ENCODE measurements around the gene NAPB.
A peak's percentile ranks its signal among the peaks of the same experiment; 100 is the strongest.

NAPB gene

GRCh38 chr20:23419657-23419994, 1.7 kb downstream of the NAPB start:
- Histone ChIP-seq H3K27ac (ENCODE audit: insufficient read depth, low read length, poor library complexity, severe bottlenecking) (no peak overlapping the region), H3K36me3 (ENCODE audit: control insufficient read depth, insufficient read depth, low read length) (no peaks in the 10 kb centered on the region), H3K9me3 (ENCODE audit: control insufficient read depth, low read length) (no peaks in the 10 kb centered on the region), H3K27me3 (replicated peaks; ENCODE audit: control insufficient read depth, insufficient read depth, low read length, poor library complexity, severe bottlenecking) (no peaks in the 10 kb centered on the region), H3K4me3 (ENCODE audit: insufficient read depth, low read depth, low read length, poor library complexity, severe bottlenecking) (peak overlapping the region; percentile 98), H3K4me1 (ENCODE audit: control insufficient read depth, insufficient read depth, low read length, poor library complexity, severe bottlenecking) (peaks cover 6% of the 10 kb centered on the region)
- no peak for DNase-seq

DNA sequence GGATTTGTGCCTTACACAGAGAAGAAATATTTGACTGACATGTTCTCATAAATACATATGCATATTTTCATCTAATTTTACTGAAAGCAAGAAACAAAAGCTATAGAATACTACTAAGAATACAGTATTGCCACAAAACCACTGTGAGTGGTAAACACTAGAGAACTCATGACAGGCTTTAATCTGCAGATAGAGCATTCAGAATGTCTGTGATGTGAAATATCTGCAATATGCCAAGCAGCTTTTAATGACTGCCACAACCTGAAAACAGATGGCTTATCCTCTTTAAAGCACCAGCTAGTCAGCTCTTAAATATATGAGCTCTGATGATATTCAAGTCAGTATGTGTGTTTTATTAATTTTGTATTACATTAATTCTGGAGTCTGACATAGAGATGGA, 3.4 kb downstream of the NAPB start:
- Histone ChIP-seq H3K4me3 (ENCODE audit: insufficient read depth, low read depth, low read length, poor library complexity, severe bottlenecking) (no peak overlapping the region), H3K27ac (ENCODE audit: insufficient read depth, low read length, poor library complexity, severe bottlenecking) (no peak overlapping the region), H3K27me3 (replicated peaks; ENCODE audit: control insufficient read depth, insufficient read depth, low read length, poor library complexity, severe bottlenecking) (no peaks in the 10 kb centered on the region)

DNA sequence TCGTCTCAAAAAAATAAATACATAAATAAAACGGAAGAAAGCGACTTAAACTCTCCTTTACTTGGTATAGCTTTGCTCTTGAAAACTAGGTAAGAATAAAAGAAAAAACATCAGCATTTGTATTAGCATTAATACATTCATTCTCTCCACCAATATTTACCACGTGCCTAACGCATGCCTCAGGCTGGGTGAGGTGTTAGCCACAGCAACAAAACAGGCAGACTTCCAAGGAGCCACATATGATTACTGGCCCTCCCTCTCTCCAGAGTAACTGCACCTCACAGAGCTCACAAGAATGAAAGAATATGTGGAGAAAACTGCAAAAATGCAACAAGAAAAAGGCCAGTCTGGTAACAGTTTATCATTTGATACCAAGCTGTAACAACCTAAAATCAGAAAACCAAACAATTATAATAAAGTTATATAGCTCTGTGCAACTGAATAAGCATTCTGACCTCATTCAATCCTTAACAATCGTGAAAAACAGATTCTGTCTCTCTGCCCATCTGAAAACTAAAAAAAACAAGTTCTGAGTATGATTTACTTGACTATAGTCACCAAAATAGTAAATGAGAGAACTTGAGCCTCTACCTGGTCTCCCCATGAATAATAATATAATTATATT, 5.2 kb downstream of the NAPB start:
- Histone ChIP-seq H3K9me3 (ENCODE audit: control insufficient read depth, low read length) (no peaks in the 10 kb centered on the region), H3K27me3 (replicated peaks; ENCODE audit: control insufficient read depth, insufficient read depth, low read length, poor library complexity, severe bottlenecking) (no peaks in the 10 kb centered on the region), H3K4me1 (ENCODE audit: control insufficient read depth, insufficient read depth, low read length, poor library complexity, severe bottlenecking) (peaks cover 6% of the 10 kb centered on the region), H3K4me3 (ENCODE audit: insufficient read depth, low read depth, low read length, poor library complexity, severe bottlenecking) (no peak overlapping the region), H3K36me3 (ENCODE audit: control insufficient read depth, insufficient read depth, low read length) (no peaks in the 10 kb centered on the region), H3K27ac (ENCODE audit: insufficient read depth, low read length, poor library complexity, severe bottlenecking) (no peak overlapping the region)
- DNase-seq: no peak

More for the DNA sequence above, 3.4 kb downstream of the NAPB start:
- Histone ChIP-seq H3K9me3 (ENCODE audit: control insufficient read depth, low read length) (no peaks in the 10 kb centered on the region), H3K36me3 (ENCODE audit: control insufficient read depth, insufficient read depth, low read length) (no peaks in the 10 kb centered on the region), H3K4me1 (ENCODE audit: control insufficient read depth, insufficient read depth, low read length, poor library complexity, severe bottlenecking) (peaks cover 6% of the 10 kb centered on the region)
- no peak for DNase-seq

DNA sequence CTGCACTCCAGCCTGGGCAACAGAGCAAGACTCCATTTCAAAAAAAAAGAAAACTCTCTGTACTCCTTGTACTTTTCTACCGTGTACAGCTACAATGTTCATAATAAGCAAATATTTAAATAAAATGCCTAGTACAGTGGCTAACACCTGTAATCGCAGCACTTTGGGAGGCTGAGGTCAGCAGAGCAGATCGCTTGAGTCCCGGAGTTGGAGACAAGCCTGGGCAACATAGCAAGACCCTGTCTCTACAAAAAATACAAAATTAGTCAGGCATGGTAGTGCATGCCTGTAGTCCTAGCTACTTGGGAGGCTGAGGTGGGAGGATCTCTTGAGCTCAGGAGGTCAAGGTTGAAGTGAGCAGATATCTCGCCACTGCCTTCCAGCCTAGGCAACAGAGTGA, 5.7 kb downstream of the NAPB start:
- Histone ChIP-seq H3K4me3 (ENCODE audit: insufficient read depth, low read depth, low read length, poor library complexity, severe bottlenecking) (no peak overlapping the region), H3K27ac (ENCODE audit: insufficient read depth, low read length, poor library complexity, severe bottlenecking) (no peak overlapping the region), H3K9me3 (ENCODE audit: control insufficient read depth, low read length) (no peaks in the 10 kb centered on the region), H3K27me3 (replicated peaks; ENCODE audit: control insufficient read depth, insufficient read depth, low read length, poor library complexity, severe bottlenecking) (no peaks in the 10 kb centered on the region), H3K4me1 (ENCODE audit: control insufficient read depth, insufficient read depth, low read length, poor library complexity, severe bottlenecking) (peaks cover 6% of the 10 kb centered on the region), H3K36me3 (ENCODE audit: control insufficient read depth, insufficient read depth, low read length) (no peaks in the 10 kb centered on the region)
- no peak for DNase-seq

DNA sequence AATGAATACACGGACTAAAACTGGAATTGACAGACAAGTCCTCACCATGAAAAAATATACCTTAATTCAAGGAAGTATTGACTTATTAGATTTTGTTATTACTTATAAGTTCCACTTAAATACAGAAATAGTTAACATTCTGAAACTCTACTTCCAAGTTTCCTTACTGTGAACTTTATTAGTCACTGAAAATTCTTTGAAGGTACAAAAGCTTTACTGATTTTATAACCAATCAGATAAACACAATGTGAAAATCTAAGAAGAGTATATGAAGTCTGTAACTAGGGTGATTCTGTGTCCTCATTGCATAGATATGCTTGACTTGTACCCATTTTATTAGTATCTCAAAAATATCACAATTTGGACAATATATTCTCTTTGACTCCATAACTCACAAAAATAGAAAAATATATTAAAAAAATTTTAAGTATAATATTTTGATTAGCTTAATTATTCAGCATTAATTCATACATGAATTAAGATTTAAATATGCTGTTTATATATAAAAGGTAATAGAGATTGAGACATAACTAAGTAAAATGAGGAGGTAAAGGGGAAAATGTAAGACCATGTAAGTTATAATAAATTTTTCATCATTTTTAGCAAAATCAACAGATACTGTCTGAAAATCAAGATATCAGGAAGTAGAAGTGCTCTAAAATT, 6.6 kb downstream of the NAPB start:
- no peaks in the 10 kb centered on the region for H3K9me3 ChIP-seq (ENCODE audit: control insufficient read depth, low read length)

GRCh38 chr20:23413862-23414422, 7.3 kb downstream of the NAPB start:
- H3K27me3 ChIP-seq (replicated peaks; ENCODE audit: control insufficient read depth, insufficient read depth, low read length, poor library complexity, severe bottlenecking): no peaks in the 10 kb centered on the region

More for the DNA sequence above, 6.6 kb downstream of the NAPB start:
- Histone ChIP-seq H3K27ac (ENCODE audit: insufficient read depth, low read length, poor library complexity, severe bottlenecking) (no peak overlapping the region), H3K4me1 (ENCODE audit: control insufficient read depth, insufficient read depth, low read length, poor library complexity, severe bottlenecking) (no peaks in the 10 kb centered on the region), H3K4me3 (ENCODE audit: insufficient read depth, low read depth, low read length, poor library complexity, severe bottlenecking) (no peak overlapping the region), H3K27me3 (replicated peaks; ENCODE audit: control insufficient read depth, insufficient read depth, low read length, poor library complexity, severe bottlenecking) (no peaks in the 10 kb centered on the region), H3K36me3 (ENCODE audit: control insufficient read depth, insufficient read depth, low read length) (no peaks in the 10 kb centered on the region)
- no peak for DNase-seq

DNA sequence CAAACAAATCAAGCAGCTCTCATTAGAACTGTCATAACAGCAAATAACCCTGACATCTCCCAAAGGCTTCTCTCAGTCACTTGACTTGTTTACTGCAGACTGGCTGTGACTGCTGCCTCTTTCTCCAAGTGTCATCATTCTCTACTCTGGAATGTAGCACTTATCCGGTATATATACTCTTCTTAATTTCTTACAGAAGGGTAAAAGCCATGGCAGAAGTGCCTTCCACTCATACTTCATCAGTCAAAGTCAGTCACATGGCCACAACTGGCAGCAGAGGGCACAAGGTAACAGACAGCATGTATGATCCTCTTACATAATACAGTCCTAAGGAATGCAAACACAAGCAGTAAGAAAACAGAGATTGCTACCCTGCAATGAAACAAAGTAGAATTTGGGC, 9.3 kb downstream of the NAPB start:
- no peak for DNase-seq
- no peaks in the 10 kb centered on the region for H3K27me3 ChIP-seq (replicated peaks; ENCODE audit: control insufficient read depth, insufficient read depth, low read length, poor library complexity, severe bottlenecking)
- H3K4me1 ChIP-seq (ENCODE audit: control insufficient read depth, insufficient read depth, low read length, poor library complexity, severe bottlenecking): no peaks in the 10 kb centered on the region
- no peaks in the 10 kb centered on the region for H3K9me3 ChIP-seq (ENCODE audit: control insufficient read depth, low read length)
- no peak overlapping the region for H3K27ac ChIP-seq (ENCODE audit: insufficient read depth, low read length, poor library complexity, severe bottlenecking)
- H3K36me3 ChIP-seq (ENCODE audit: control insufficient read depth, insufficient read depth, low read length): no peaks in the 10 kb centered on the region
- no peak overlapping the region for H3K4me3 ChIP-seq (ENCODE audit: insufficient read depth, low read depth, low read length, poor library complexity, severe bottlenecking)

More at GRCh38 chr20:23413862-23414422, 7.3 kb downstream of the NAPB start:
- no peaks in the 10 kb centered on the region for H3K9me3 ChIP-seq (ENCODE audit: control insufficient read depth, low read length)
- DNase-seq: no peak
- H3K36me3 ChIP-seq (ENCODE audit: control insufficient read depth, insufficient read depth, low read length): no peaks in the 10 kb centered on the region
- no peak overlapping the region for H3K27ac ChIP-seq (ENCODE audit: insufficient read depth, low read length, poor library complexity, severe bottlenecking)
- H3K4me1 ChIP-seq (ENCODE audit: control insufficient read depth, insufficient read depth, low read length, poor library complexity, severe bottlenecking): no peaks in the 10 kb centered on the region
- H3K4me3 ChIP-seq (ENCODE audit: insufficient read depth, low read depth, low read length, poor library complexity, severe bottlenecking): no peak overlapping the region

DNA sequence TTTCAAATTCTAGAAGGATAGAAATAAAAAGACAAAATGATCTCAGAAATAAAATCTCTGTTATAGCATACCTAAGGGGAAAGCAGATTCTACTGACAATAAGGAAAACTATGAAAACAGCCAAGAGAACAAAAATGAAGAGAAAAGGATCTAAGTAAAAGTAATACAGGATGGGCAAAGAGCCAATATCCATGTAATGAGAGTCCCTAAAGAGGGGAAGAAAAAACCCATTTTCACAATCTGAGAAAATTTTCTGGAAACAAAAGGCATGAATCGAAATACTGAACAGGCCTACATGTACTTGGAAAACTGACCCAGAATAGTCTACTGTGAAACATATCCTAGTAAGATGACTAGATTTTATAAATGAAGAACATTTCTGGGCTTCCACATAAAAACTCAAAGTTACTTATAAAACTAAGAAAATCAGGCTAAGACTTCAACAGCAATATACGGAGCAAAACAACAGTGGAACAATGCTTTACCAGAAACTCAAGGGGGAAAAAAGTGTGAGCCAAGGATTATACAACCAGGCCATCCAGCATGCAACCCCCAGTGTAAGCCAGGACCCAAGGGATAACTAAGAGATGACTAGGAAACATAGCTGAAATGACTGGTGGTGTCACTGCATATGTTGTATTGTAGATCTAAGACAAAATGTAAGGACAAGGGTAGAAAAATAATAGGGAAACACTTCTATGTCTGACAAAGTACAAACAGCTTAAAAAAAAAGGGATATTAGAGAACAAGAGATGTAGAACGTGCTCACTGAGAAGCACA, 10.2 kb downstream of the NAPB start:
- H3K27me3 ChIP-seq (replicated peaks; ENCODE audit: control insufficient read depth, insufficient read depth, low read length, poor library complexity, severe bottlenecking): no peaks in the 10 kb centered on the region
- no peaks in the 10 kb centered on the region for H3K36me3 ChIP-seq (ENCODE audit: control insufficient read depth, insufficient read depth, low read length)
- no peaks in the 10 kb centered on the region for H3K9me3 ChIP-seq (ENCODE audit: control insufficient read depth, low read length)
- H3K27ac ChIP-seq (ENCODE audit: insufficient read depth, low read length, poor library complexity, severe bottlenecking): no peak overlapping the region
- DNase-seq: no peak
- H3K4me1 ChIP-seq (ENCODE audit: control insufficient read depth, insufficient read depth, low read length, poor library complexity, severe bottlenecking): no peaks in the 10 kb centered on the region
- no peak overlapping the region for H3K4me3 ChIP-seq (ENCODE audit: insufficient read depth, low read depth, low read length, poor library complexity, severe bottlenecking)

DNA sequence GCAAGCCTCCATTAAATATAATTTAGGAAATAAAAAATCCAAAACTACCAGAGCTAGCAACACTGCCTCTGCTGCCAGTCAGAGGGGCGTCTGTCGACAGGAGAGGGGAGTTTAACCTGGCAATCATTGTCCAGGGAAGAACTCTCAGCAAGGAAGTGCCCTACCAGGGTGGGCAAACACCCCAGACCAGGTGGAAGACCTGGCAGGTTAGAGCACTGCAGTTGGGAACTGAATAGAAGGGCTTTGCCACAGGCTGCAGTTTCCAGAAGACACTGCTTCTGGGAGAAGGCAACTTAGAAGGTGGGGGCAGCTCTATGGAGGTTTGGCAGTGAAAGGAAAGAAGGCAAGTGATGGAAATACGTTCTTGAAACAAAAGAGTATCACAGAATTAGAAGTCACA, 11.5 kb downstream of the NAPB start:
- H3K36me3 ChIP-seq (ENCODE audit: control insufficient read depth, insufficient read depth, low read length): no peaks in the 10 kb centered on the region
- no peaks in the 10 kb centered on the region for H3K9me3 ChIP-seq (ENCODE audit: control insufficient read depth, low read length)

GRCh38 chr20:23408957-23409356, 12.3 kb downstream of the NAPB start:
- no peak for DNase-seq
- no peaks in the 10 kb centered on the region for H3K36me3 ChIP-seq (ENCODE audit: control insufficient read depth, insufficient read depth, low read length)
- no peaks in the 10 kb centered on the region for H3K9me3 ChIP-seq (ENCODE audit: control insufficient read depth, low read length)
- H3K4me3 ChIP-seq (ENCODE audit: insufficient read depth, low read depth, low read length, poor library complexity, severe bottlenecking): no peak overlapping the region
- no peaks in the 10 kb centered on the region for H3K4me1 ChIP-seq (ENCODE audit: control insufficient read depth, insufficient read depth, low read length, poor library complexity, severe bottlenecking)
- no peaks in the 10 kb centered on the region for H3K27me3 ChIP-seq (replicated peaks; ENCODE audit: control insufficient read depth, insufficient read depth, low read length, poor library complexity, severe bottlenecking)
- no peak overlapping the region for H3K27ac ChIP-seq (ENCODE audit: insufficient read depth, low read length, poor library complexity, severe bottlenecking)

More for the DNA sequence above, 11.5 kb downstream of the NAPB start:
- no peak for DNase-seq
- Histone ChIP-seq H3K27me3 (replicated peaks; ENCODE audit: control insufficient read depth, insufficient read depth, low read length, poor library complexity, severe bottlenecking) (no peaks in the 10 kb centered on the region), H3K27ac (ENCODE audit: insufficient read depth, low read length, poor library complexity, severe bottlenecking) (no peak overlapping the region), H3K4me1 (ENCODE audit: control insufficient read depth, insufficient read depth, low read length, poor library complexity, severe bottlenecking) (no peaks in the 10 kb centered on the region), H3K4me3 (ENCODE audit: insufficient read depth, low read depth, low read length, poor library complexity, severe bottlenecking) (no peak overlapping the region)

Measured in effector memory CD4-positive, alpha-beta T cell (primary cell).